Thoracic aorta (tissue), 2 donors: Measurements from ENCODE around the gene CPAMD8. TPM values are rescaled to one million over a fixed set of nuclear protein-coding genes. Genes with fewer than 3 reads are reported as not detected.

Experiments used
- ATAC-seq: fragments of 150-250 bp; one replicate; pipeline ENCODE4 v1.8.0; 2017; ENCODE audit warnings: low read depth; ENCODE audit not compliant: insufficient number of reproducible peaks, low FRiP score
- DNase-seq: peaks from one replicate; pipeline ENCODE4 v3.0.0-alpha.2; 2020; ENCODE audit warnings: low spot score
- H3K27ac ChIP-seq, 2 donors: fragments of 200-600 bp; sonication (generic); 1 replicate in 1 of 2; 2 replicates in 1 of 2; pipeline ENCODE4 v1.5.1; 2016; ENCODE audit warnings: mild to moderate bottlenecking in 2 of 2, moderate library complexity in 2 of 2
- H3K27me3 ChIP-seq: fragments of 200-600 bp; sonication (generic); replicated peaks from 2 replicates; pipeline ENCODE4 v1.6.0; 2016; ENCODE audit warnings: mild to moderate bottlenecking; ENCODE audit not compliant: insufficient read depth
- H3K36me3 ChIP-seq: fragments of 200-600 bp; sonication (generic); one replicate; pipeline ENCODE4 v1.5.1; 2016
- H3K4me1 ChIP-seq, 2 donors: fragments of 200-600 bp; sonication (generic); 1 replicate in 1 of 2; 2 replicates in 1 of 2; pipeline versions ENCODE4 v1.5.1 to v1.6.0; 2016; ENCODE audit warnings: low read depth in 2 of 2, mild to moderate bottlenecking in 1 of 2; ENCODE audit not compliant: control insufficient read depth in 1 of 2
- H3K4me3 ChIP-seq: fragments of 200-600 bp; sonication (generic); 2 replicates; pipeline ENCODE4 v1.5.1; 2016; ENCODE audit warnings: mild to moderate bottlenecking
- H3K9me3 ChIP-seq: fragments of 200-600 bp; sonication (generic); 2 replicates; pipeline ENCODE4 v1.5.1; 2016
- CTCF ChIP-seq: fragments of 200-600 bp; sonication (generic); IDR thresholded peaks from one replicate; pipeline ENCODE4 v1.5.1; 2019; ENCODE audit warnings: antibody characterized with exemption
- total RNA-seq, 2 donors: library from RNA; depleted of rRNA; stranded (reverse); fragments of >200 nt; gene quantifications; one replicate each; pipeline versions ENCODE4 v1.1.0 to v1.2.3, GENCODE V29; 2016

CPAMD8 gene
- total RNA-seq, 2 donors from 2014 or later = 27.3 to 36.4 TPM

DNA sequence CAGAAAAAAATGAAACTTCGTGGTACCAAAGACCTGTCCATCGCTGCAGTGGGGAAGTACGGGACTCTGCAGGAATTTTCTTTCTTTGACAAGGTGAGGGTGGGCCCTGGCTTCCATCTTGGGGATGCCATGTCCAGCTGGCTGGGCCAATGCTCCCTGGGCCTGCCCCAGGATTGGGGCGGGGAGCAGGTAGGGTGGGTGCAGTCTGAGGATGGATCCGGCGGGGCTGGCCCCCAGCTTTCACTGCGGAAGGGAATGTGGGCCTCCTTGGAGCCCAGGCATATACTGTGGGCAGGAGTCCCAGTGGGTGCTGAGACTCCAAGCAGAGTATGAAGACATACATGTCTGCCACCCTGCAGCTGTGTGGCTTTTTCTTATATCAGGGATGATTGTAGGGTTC, 173.5 kb downstream of the CPAMD8 start:
- no peaks in the 10 kb centered on the region for H3K4me1 ChIP-seq
- H3K9me3 ChIP-seq = no peaks in the 10 kb centered on the region
- no peak for ATAC-seq
- no peak for TF ChIP-seq CTCF
- peaks cover 43% of the 10 kb centered on the region for H3K36me3 ChIP-seq
- no peak overlapping the region for H3K27ac ChIP-seq
- no peak overlapping the region for H3K4me3 ChIP-seq
- no peak for DNase-seq
- H3K27me3 ChIP-seq = no peaks in the 10 kb centered on the region

DNA sequence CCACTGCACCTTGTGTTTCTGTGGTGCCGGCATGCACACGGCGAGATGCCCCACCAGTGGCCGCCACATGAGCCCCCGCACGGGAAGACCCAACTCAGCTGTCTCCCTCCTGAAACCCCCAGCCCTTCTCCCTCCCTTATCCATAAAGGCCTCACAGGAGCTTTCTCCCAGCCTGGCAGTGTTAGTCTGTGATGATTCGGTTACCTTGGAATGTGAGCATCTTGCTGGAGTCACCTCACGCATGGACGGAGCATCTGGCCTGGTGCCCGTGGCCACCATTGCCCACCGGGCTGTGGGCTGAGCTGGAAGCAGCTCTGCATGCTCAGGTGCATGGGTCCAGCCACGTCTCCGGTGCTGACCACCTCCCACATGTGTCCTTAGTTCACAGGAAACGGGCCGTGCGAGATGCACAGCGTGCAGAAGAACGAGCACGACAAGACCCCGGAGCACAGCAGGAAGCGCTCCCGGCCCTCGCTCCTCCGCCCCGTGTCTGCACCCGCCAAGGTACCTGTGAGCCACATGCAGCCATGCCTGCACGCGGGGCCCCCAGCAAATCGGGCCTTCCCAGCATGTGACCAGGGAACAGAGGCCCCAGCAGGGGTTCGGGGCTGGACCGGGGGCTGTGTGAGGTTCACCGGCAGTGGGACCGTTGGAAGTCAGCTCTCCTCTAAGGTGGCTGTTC, 175.4 kb downstream of the CPAMD8 start:
- DNase-seq = no peak
- H3K36me3 ChIP-seq = peaks cover 56% of the 10 kb centered on the region

DNA sequence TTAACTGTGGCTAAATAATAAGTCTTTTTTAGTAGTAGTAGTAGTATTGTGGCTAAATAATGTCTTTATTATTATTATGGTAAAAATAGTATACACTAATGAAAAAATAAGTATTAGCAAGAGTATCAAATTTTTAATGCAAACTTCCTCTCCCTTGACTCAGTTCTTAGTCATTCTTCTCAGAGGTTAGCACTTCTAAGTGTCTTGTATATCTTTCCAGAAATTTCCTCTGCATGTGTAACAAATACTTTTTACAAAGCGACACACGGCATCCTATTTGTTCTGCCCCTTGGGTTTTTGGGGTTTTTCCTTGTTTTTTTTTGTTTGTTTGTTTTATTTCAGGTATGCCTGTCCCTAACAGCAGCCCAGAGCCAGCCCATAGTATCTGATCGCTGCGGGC, 176.5 kb downstream of the CPAMD8 start:
- DNase-seq = no peak
- no peaks in the 10 kb centered on the region for H3K27me3 ChIP-seq
- no peak overlapping the region for H3K27ac ChIP-seq
- H3K4me3 ChIP-seq = no peak overlapping the region
- H3K36me3 ChIP-seq = peaks cover 65% of the 10 kb centered on the region
- no peaks in the 10 kb centered on the region for H3K9me3 ChIP-seq
- ATAC-seq = no peak
- no peaks in the 10 kb centered on the region for H3K4me1 ChIP-seq
- no peak for TF ChIP-seq CTCF

More for the DNA sequence above, 175.4 kb downstream of the CPAMD8 start:
- Histone ChIP-seq H3K9me3 (no peaks in the 10 kb centered on the region), H3K27me3 (no peaks in the 10 kb centered on the region), H3K4me3 (no peak overlapping the region), H3K27ac (no peak overlapping the region), H3K4me1 (no peaks in the 10 kb centered on the region)
- no peak for ATAC-seq
- TF ChIP-seq CTCF = no peak

GRCh38 chr19:16849168-16849567, 177.4 kb downstream of the CPAMD8 start:
- Histone ChIP-seq H3K27ac (no peak overlapping the region), H3K9me3 (no peaks in the 10 kb centered on the region), H3K4me1 (no peaks in the 10 kb centered on the region), H3K36me3 (peaks cover 72% of the 10 kb centered on the region), H3K4me3 (no peak overlapping the region), H3K27me3 (no peaks in the 10 kb centered on the region)
- TF ChIP-seq CTCF = no peak
- DNase-seq (no peak), ATAC-seq (no peak)

DNA sequence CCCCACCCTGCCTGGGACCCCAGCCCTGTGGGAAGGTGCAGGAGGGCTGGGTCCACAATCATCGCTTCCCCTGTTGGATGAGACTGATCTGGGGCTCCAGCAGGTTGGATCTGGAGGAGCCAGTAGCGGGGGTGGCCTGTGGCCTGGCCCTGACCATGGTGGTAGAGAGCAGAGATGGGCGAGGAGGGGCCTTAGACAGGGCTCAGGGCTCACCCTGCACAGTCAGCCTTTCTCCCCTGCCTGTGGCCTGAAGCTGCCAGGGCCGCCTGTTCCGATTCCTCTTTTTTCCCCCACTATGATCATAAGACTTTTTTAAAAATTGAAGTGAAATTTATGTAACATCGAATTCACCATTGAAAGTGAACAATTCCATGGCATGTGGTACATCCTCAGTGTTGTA, 179.2 kb downstream of the CPAMD8 start:
- no peak for TF ChIP-seq CTCF
- no peaks in the 10 kb centered on the region for H3K4me1 ChIP-seq
- no peak overlapping the region for H3K27ac ChIP-seq
- no peak overlapping the region for H3K4me3 ChIP-seq
- H3K36me3 ChIP-seq = peaks cover 75% of the 10 kb centered on the region
- no peak for ATAC-seq
- DNase-seq = no peak
- H3K27me3 ChIP-seq = no peaks in the 10 kb centered on the region
- no peaks in the 10 kb centered on the region for H3K9me3 ChIP-seq
